ENCODE data around the gene BSPRY. TPM values are rescaled to one million over a fixed set of nuclear protein-coding genes. Genes with fewer than 3 reads are reported as not detected.
A peak's percentile ranks its signal among the peaks of the same experiment; 100 is the strongest.
"Not testable (repeated sequence)": the region's sequence is repeated elsewhere in the genome, so short reads cannot be mapped to it uniquely, and the experiment has no call there.

The BSPRY gene
- total RNA-seq, 1 experiment from 2014 or later = 0.13 TPM

GRCh38 chr9:113401027-113401792, 51.9 kb downstream of the BSPRY start, which contains the start of gene ALAD:
Gene ALAD, minus strand, starts transcription at chr9:113401284. Its CDS starts 7,725 bp downstream, at chr9:113393559.
- no TSS peak for BruUV-seq (replicated peaks)
- POLR2A ChIA-PET = interaction anchor here (0.6 kb wide), 1 partner anchor 9 kb away, joined by 5 read pairs; the partner anchor contains the start of genes C9orf43 and POLE3
- DNase-seq (ENCODE audit: low read depth, low spot score) (peak; percentile 67), ATAC-seq (peak; percentile 99)
- H3K4me1 ChIP-seq (ENCODE audit: control insufficient read depth, insufficient read depth, low read length) = no peaks in the 10 kb centered on the region
- no peaks in the 10 kb centered on the region for H3K27me3 ChIP-seq (ENCODE audit: control insufficient read depth, insufficient read depth, low read length)
- TF ChIP-seq, protein P1, sequence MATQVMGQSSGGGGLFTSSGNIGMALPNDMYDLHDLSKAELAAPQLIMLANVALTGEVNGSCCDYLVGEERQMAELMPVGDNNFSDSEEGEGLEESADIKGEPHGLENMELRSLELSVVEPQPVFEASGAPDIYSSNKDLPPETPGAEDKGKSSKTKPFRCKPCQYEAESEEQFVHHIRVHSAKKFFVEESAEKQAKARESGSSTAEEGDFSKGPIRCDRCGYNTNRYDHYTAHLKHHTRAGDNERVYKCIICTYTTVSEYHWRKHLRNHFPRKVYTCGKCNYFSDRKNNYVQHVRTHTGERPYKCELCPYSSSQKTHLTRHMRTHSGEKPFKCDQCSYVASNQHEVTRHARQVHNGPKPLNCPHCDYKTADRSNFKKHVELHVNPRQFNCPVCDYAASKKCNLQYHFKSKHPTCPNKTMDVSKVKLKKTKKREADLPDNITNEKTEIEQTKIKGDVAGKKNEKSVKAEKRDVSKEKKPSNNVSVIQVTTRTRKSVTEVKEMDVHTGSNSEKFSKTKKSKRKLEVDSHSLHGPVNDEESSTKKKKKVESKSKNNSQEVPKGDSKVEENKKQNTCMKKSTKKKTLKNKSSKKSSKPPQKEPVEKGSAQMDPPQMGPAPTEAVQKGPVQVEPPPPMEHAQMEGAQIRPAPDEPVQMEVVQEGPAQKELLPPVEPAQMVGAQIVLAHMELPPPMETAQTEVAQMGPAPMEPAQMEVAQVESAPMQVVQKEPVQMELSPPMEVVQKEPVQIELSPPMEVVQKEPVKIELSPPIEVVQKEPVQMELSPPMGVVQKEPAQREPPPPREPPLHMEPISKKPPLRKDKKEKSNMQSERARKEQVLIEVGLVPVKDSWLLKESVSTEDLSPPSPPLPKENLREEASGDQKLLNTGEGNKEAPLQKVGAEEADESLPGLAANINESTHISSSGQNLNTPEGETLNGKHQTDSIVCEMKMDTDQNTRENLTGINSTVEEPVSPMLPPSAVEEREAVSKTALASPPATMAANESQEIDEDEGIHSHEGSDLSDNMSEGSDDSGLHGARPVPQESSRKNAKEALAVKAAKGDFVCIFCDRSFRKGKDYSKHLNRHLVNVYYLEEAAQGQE (IDR thresholded peaks at IDR 0.05; ENCODE audit: insufficient read depth in 1 of 2, low read depth in 2 of 2, low read length in 1 of 2) = no peak
- TF ChIP-seq SIN3A (IDR thresholded peaks at IDR 0.05; ENCODE audit: borderline replicate concordance, insufficient read depth, low read depth, low read length) (0 out of 2 replicates have a peak, but pooled peaks have one; percentile 47), TCF7L2 (IDR thresholded peaks at IDR 0.05; ENCODE audit: low read depth, low read length) (no peak), CTCF (IDR thresholded peaks at IDR 0.05) (peak; percentile 93)
- in situ Hi-C loops (cut with HindIII; ENCODE audit: low pct_unique_long_range_greater_than_20kb, low sequenced_read_pairs) (no loop called here), intact Hi-C loops (cut with micrococcal nuclease; ENCODE audit: unreplicated experiment) (no loop called here)
- H3K9me3 ChIP-seq (ENCODE audit: control insufficient read depth, insufficient read depth, low read depth, low read length) = no peaks in the 10 kb centered on the region
- CTCF ChIA-PET = interaction anchor here (0.7 to 1.4 kb wide), 6 partner anchors 9 to 169 kb away, joined by 3 to 6 read pairs (median 3); partner anchors contain the start of genes C9orf43 and POLE3
- H3K27ac ChIP-seq (ENCODE audit: low read length) = peak within 1 kb of the TSS; percentile 88
- H3K36me3 ChIP-seq (ENCODE audit: control insufficient read depth, insufficient read depth, low read length) = no peaks in the 10 kb centered on the region; the same call in 1 of the 2 replicates
- peak within 1 kb of the TSS; percentile 77 for H3K4me3 ChIP-seq (ENCODE audit: low read depth in 2 of 2, low read length in 2 of 2)

GRCh38 chr9:113403646-113404045, 54.3 kb downstream of the BSPRY start:
- BruUV-seq (replicated peaks) = no TSS peak
- in situ Hi-C loops (cut with HindIII; ENCODE audit: low pct_unique_long_range_greater_than_20kb, low sequenced_read_pairs) (no loop called here), intact Hi-C loops (cut with micrococcal nuclease; ENCODE audit: unreplicated experiment) (no loop called here)
- Histone ChIP-seq H3K4me3 (ENCODE audit: low read depth in 2 of 2, low read length in 2 of 2) (no peak overlapping the region), H3K27ac (ENCODE audit: low read length) (no peak overlapping the region), H3K36me3 (ENCODE audit: control insufficient read depth, insufficient read depth, low read length) (peaks cover 2% of the 10 kb centered on the region), H3K4me1 (ENCODE audit: control insufficient read depth, insufficient read depth, low read length) (no peaks in the 10 kb centered on the region), H3K9me3 (ENCODE audit: control insufficient read depth, insufficient read depth, low read depth, low read length) (no peaks in the 10 kb centered on the region), H3K27me3 (ENCODE audit: control insufficient read depth, insufficient read depth, low read length) (no peaks in the 10 kb centered on the region)
- no peak for DNase-seq (ENCODE audit: low read depth, low spot score)
- ChIA-PET CTCF (no interaction called here), POLR2A (interaction anchor here (0.6 kb wide), 1 partner anchor 324 kb away, joined by 4 read pairs; no protein-coding TSS in a partner anchor)
- no peak for TF ChIP-seq CTCF (IDR thresholded peaks at IDR 0.05)
- TF ChIP-seq, protein P1 (IDR thresholded peaks at IDR 0.05; ENCODE audit: insufficient read depth in 1 of 2, low read depth in 2 of 2, low read length in 1 of 2) = no peak
- no peak for TF ChIP-seq TCF7L2 (IDR thresholded peaks at IDR 0.05; ENCODE audit: low read depth, low read length)
- TF ChIP-seq POLR2AphosphoS5 (IDR thresholded peaks at IDR 0.05; ENCODE audit: low read depth, low read length) = no peak
- TF ChIP-seq SIN3A (IDR thresholded peaks at IDR 0.05; ENCODE audit: borderline replicate concordance, insufficient read depth, low read depth, low read length) = no peak
- no peak for ATAC-seq

- BruUV-seq (replicated peaks); H3K4me1 ChIP-seq (ENCODE audit: control insufficient read depth, insufficient read depth, low read length); in situ Hi-C loops (cut with HindIII; ENCODE audit: low pct_unique_long_range_greater_than_20kb, low sequenced_read_pairs); H3K27me3 ChIP-seq (ENCODE audit: control insufficient read depth, insufficient read depth, low read length); H3K27ac ChIP-seq (ENCODE audit: low read length); H3K4me3 ChIP-seq (ENCODE audit: low read depth in 2 of 2, low read length in 2 of 2); H3K9me3 ChIP-seq (ENCODE audit: control insufficient read depth, insufficient read depth, low read depth, low read length); H3K36me3 ChIP-seq (ENCODE audit: control insufficient read depth, insufficient read depth, low read length); DNase-seq (ENCODE audit: low read depth, low spot score); ATAC-seq; POLR2A ChIA-PET: not testable (repeated sequence)
- intact Hi-C loops (cut with micrococcal nuclease; ENCODE audit: unreplicated experiment) = loop anchor here (2.0 kb wide), 1 partner anchor 98 kb away; no protein-coding TSS in a partner anchor
- CTCF ChIA-PET = interaction anchor here (1.0 kb wide), 1 partner anchor 131 kb away, joined by 4 read pairs; the partner anchor contains the start of gene CDC26
Measured at GRCh38 chr9:113406353-113406752, 57.0 kb downstream of the BSPRY start.
